ENCODE data around the gene HLA-E.
A peak's percentile ranks its signal among the peaks of the same experiment; 100 is the strongest.
"Not testable (repeated sequence)": the region's sequence is repeated elsewhere in the genome, so short reads cannot be mapped to it uniquely, and the experiment has no call there.

GRCh38 chr6:30481965-30482644, 7.2 kb upstream of the HLA-E start:
- TF ChIP-seq CTCF (IDR thresholded peaks at IDR 0.05; ENCODE audit: insufficient read depth, low read depth, low read length): peak; percentile 64
- TF ChIP-seq EZH2 (IDR thresholded peaks at IDR 0.05; ENCODE audit: insufficient read depth, low read length): not testable (repeated sequence)

All from astrocyte (in vitro differentiated cells and primary cell).